ENCODE data around the gene CSH2.
"Not testable (repeated sequence)": the region's sequence is repeated elsewhere in the genome, so short reads cannot be mapped to it uniquely, and the experiment has no call there.

The CSH2 gene

DNA sequence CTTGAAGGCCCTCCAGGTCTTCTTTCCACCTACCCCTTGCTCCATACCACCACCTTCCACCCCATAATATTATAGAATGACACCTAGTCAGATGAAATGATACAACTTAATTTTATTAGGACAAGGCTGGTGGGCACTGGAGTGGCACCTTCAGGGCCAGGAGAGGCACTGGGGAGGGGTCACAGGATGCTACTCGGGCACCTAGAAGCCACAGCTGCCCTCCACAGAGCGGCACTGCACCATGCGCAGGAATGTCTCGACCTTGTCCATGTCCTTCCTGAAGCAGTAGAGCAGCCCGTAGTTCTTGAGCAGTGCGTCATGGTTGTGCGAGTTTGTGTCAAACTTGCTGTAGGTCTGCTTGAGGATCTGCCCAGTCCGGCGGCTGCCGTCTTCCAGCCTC lies 21.3 kb upstream of the CSH2 start:
- DNase-seq = not testable (repeated sequence)

DNA sequence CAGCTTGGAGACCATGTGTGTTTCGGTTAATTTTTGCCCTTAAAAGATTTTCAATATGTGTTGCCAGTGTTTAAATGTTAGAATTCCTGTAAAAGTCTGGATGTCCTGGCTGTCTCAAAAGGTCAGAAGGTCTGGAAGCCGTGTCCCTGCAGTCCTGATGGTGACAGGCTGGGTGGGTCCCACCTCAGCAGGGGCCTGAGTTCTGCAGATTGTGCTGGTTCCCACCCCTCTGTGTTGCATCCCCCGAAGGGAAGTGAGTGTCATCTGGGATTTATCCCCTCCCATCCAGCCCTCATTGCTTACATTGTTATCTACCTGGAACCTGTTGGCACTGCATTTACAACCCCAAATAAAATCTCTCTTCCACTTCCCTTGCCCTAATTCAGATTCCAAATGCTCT lies 20.5 kb upstream of the CSH2 start:
- not testable (repeated sequence) for DNase-seq

DNA sequence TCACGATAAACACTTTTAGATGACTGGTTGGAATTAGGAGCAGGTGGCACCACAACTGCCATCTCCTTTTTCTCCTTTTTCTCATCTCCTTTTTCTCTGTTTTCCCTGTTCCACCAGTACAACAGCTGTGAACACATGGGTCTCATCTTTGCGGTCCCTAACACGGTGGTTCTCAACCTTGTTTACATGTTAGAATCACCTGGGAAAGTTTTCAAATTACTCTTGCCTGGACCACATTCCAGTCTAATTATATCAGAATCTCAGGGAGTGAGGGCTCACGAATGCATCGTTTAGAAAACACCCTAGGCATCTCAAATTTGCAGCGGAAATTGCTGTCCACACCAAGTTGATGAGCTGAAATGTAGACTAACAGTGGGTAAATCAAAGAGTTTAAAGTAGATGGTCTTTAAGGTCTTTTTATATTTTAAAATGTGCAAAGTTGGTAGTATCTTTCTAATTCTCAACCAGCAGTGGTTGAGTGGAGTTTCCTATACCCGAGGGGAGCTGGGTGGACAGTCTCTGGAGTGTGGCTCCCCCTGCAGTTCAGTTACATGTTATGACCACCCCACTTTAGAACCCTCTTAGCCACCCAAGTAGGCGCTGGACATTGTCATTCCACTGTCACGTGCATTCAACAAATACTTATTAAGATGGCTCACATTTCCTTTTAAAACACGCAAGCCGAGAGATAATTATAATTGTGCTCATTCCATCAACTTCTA lies 19.0 kb upstream of the CSH2 start:
- DNase-seq = not testable (repeated sequence)

DNA sequence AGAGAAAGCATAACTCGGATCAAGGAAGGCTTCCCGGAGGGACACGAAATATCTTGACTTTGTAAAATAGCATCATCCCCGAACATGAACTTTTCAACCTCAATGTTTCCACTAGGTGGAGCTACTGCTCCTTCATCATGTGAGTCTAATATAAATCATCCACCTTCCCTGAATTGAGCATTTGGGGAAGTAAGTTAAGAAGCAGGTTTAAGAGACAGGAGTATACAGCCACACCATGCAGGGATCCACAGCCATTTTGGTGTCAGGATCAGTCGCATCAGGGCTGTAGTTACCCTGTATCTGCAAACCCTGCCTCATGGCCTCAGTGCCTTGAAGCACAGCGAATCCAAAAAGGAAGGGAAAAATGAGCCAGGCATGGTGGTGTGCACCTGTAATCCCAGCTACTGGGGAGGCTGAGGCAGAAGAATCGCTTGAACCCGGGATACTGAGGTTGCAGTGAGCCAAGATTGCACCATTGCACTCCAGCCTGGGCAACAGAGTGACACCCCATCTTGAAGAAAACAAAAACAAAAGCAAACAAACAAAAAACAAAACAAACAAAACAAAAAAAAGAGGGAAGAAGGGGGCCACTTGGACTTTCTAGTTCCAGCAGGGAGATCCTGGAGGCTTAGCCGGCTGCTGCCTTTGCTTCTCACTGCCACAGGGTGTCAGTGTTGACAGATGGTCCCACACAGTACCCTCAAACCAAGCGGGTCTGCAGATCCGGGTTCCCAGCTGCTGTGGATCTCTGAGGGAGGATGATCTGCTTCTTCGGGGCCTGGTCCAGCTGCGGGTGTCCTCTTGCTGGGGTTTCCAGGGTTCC lies 15.8 kb upstream of the CSH2 start:
- DNase-seq = peak; percentile 78

DNA sequence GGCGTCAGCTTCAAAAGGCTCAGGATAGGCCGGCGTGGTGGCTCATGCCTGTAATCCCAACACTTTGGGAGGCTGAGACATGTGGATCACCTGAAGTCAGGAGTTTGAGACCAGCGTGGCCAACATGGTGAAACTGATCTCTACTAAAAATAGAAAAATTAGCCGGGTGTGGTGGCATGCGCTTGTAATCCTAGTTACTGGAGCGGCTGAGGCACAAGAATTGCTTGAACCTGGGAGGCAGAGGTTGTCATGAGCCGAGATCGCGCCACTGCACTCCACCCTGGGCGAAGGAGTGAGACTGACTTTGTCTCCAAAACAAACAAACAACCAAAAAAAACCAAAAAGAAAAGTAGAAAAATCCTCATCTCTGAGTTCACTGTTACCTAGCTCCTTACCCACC lies 11.6 kb upstream of the CSH2 start:
- not testable (repeated sequence) for DNase-seq

DNA sequence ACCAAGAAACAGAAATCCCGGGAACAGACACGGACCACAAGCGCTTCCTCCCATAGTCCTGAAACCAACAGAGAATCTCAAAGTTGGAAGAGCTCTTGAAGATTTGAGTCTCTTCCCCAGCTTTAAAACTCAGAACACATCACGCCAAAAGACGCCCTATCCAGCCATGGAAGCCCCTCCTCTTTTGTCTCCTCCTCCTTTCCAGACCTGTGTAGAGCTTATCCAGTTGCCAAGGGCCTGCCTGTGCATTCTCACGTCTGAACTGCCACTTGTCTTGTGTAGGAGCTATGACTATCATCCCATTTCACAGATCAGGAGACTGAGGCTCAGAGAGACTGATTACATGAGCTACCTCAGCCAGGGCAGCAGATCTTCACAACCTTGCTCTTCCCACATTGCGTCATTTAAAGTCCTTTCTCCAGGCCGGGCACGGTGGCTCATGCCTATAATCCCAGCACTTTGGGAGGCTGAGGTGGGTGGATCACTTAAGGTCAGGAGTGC lies 9.2 kb upstream of the CSH2 start:
- not testable (repeated sequence) for DNase-seq

DNA sequence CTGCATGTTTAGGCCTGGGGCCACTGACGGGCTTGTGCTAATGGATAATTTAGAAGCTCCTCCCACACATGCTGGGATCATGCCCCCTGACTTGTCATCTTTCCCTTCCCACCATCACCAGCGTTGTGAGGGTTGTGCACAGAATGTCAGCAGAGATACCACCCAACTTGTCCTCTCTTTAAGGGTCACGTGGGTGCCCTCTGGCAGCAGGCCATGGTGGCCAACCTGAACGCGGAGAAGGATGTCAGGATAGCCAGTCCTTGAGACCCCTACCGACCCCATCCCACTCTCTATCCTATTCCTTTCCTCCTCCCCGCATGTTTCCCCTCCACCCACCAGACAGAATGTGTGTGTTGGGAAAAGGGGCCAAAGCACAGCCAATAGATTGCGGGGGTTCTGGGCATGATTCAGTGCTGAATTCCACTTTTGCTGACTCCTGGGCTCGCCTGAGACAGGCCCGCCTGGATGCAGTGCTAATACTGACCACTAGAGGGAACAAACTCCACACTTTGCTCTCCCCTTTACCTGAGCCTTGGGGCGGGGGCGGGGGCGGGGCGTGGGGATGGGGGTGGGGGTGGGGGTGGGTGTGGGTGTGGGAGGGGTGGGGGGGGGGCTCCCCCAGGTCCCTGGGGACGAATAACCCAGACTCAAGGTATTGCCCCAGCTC lies 8.6 kb upstream of the CSH2 start, which contains the start of gene GH2:
Gene GH2 (minus strand): TSS at position 10 of the 667 bp plus-strand sequence. CDS start 143 bp downstream, outside the sequence.
- peak; percentile 64 for DNase-seq

DNA sequence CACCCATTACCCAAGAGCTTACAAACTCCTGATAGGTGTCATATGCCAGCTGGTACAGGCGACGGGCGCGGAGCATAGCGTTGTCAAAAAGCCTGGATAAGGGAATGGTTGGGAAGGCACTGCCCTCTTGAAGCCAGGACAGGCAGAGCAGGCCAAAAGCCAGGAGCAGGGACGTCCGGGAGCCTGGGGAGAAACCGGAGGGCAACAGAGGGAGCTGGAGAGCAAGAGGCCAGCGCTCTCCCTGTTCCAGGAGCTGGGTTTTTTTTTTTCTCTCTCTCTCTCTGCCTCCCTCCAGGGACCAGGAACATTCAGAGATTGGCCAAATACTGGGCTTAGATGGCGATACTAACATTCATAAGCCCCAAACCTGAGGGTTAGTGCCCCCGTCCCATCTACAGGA lies 7.9 kb upstream of the CSH2 start:
- not testable (repeated sequence) for DNase-seq

DNA sequence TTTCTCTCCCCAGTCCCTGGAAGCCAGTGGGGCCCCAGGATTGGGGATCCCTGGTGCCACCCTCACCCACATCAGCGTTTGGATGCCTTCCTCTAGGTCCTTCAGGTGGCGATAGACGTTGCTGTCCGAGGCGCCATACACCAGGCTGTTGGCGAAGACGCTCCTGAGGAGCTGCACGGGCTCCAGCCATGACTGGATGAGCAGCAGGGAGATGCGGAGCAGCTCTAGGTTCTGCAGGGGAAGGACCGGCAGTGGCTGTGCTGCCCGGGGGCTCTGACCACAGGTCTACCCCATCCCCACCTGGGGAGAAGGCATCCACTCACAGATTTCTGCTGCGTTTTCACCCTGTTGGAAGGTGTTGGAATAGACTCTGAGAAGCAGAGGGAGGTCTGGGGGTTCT lies 7.2 kb upstream of the CSH2 start:
- DNase-seq = no peak

DNA sequence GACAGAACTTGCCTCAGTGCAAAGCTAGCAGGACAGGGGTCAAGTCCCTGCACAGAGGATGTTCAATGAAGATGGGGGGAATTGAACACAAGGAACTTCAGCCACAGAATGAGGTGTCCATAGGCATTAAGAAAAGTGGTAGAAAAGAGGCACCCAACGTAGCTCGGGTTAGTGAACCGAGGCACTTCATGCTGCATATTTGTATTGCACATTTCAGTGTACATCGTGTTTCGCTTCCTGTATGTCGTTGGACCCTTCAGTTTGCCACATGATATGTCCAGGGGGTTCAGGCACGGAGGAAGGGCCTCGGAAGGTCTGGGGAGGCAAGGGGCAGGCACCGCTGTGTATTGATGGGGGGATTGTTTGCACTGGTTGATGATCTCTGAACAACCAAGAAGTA lies 4.9 kb upstream of the CSH2 start:
- not testable (repeated sequence) for DNase-seq

DNA sequence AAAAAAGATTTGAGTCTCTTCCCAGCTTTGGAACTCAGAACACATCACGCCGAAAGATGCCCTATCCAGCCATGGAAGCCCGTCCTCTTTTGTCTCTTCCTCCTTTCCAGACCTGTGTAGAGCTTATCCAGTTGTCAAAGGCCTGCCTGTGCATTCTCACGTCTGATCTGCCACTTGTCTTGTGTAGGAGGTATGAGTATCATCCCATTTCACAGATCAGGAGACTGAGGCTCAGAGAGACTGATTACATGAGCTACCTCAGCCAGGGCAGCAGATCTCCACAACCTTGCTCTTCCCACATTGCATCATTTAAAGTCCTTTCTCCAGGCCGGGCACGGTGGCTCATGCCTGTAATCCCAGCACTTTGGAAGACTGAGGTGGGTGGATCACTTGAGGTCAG lies 1.2 kb upstream of the CSH2 start:
- DNase-seq = not testable (repeated sequence)

DNA sequence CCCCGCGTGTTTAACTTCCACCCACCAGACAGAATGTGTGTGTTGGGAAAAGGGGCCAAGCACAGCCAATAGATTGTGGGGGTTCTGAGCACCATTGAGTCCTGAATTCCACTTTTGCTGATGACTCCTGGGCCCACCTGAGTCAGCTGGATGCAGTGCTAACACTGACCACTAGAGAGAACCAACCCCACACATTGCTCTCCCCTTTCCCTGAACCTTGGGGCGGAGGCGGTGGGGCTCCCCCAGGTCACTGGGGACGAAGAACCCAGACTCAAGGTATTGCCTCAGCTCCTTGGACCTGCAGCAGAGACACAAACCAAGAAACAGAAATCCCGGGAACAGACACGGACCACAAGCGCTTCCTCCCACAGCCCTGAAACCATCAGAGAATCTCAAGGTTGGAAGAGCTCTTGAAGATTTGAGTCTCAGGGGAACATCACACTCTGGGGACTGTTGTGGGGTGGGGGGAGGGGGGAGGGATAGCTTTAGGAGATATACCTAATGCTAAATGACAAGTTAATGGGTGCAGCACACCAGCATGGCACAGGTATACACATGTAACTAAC lies 667 bp upstream of the CSH2 start:
- DNase-seq = not testable (repeated sequence)

DNA sequence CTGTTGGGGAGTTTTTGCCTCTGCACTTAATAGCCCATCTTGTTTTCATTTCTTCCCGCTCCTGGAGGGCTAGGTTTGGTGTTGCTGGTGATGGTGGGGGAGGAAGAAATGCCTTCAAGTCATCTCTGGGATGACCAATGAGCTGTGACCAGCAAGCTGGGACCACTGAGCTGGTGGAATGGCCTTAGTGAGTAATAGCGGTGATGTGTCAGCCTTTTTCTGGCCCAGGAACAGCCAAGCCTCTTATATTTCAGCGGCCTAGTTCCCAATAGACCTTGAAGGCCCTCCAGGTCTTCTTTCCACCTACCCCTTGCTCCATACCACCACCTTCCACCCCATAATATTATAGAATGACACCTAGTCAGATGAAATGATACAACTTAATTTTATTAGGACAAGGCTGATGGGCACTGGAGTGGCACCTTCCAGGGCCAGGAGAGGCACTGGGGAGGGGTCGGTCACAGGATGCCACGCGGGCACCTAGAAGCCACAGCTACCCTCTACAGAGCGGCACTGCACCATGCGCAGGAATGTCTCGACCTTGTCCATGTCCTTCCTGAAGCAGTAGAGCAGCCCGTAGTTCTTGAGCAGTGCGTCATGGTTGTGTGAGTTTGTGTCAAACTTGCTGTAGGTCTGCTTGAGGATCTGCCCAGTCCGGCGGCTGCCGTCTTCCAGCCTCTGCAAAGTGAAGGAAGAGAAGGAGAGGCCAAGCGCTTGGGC lies 1.7 kb downstream of the CSH2 start:
- not testable (repeated sequence) for DNase-seq

DNA sequence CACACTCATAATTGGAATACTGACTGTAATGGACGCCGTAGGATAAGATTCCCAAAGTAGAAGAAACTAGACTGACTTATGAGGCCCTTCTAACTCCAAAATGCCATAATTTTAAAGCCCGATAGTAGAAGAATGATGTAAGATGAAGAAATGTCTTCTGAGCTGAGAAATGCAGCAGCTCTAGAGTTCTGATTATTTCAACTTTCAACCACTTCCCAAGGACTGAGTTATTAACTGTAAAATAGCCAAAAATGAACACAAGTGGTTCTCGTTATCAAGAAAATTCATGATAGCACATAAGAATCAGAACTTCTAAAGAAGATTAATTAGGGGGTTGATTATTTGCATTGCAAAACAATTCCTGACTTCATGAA lies 3.2 kb downstream of the CSH2 start:
- peak; percentile 19 for DNase-seq

DNA sequence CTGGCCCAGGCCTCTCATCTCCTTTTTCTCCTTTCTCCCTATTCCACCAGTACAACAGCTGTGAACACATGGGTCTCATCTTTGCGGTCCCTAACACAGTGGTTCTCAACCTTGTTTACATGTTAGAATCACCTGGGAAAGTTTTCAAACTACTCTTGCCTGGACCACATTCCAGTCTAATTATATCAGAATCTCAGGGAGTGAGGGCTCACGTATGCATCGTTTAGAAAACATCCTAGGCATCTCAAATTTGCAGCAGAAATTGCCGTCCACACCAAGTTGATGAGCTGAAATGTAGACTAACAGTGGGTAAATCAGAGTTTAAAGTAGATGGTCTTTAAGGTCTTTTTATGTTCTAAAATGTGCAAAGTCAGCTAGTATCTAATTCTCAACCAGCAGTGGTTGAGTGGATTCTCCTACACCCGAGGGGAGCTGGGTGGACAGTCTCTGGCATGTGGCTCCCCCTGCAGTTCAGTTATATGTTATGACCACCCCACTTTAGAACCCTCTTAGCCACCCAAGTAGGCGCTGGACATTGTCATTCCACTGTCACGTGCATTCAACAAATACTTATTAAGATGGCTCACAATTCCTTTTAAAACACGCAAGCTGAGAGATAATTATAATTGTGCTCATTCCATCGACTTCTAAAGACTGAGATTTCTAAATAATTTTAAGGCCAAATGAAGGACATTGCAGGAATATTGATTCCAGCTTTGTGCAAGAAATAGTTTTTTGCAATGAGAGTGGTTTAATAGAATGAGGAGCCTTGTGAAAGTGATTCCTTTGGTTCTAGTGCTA lies 3.8 kb downstream of the CSH2 start:
- DNase-seq = peak; percentile 6

DNA sequence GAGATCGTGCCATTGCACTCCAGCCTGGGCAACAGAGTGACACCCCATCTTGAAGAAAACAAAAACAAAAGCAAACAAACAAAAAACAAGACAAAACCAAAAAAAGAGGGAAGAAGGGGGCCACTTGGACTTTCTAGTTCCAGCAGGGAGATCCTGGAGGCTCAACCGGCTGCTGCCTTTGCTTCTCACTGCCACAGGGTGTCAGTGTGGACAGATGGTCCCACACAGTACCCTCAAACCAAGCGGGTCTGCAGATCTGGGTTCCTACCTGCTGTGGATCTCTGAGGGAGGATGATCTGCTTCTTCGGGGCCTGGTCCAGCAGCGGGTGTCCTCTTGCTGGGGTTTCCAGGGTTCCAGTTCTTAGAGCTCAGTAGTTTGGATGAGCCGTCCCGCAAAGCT lies 6.9 kb downstream of the CSH2 start:
- not testable (repeated sequence) for DNase-seq

DNA sequence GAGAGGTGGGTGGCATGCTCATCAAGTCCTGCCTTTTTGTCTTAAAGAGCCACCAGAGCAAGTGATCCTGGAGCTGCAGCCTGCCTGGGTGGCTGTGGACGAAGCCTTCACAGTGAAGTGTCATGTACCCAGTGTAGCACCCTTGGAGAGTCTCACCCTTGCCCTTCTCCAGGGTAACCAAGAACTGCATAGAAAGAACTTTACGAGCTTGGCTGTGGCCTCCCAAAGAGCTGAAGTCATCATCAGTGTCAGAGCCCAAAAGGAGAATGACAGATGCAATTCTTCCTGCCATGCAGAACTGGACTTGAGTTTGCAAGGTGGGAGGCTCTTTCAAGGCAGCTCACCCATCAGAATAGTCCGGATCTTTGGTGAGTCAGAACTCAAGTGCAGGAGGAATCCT lies 14.2 kb downstream of the CSH2 start:
- DNase-seq = no peak

DNA sequence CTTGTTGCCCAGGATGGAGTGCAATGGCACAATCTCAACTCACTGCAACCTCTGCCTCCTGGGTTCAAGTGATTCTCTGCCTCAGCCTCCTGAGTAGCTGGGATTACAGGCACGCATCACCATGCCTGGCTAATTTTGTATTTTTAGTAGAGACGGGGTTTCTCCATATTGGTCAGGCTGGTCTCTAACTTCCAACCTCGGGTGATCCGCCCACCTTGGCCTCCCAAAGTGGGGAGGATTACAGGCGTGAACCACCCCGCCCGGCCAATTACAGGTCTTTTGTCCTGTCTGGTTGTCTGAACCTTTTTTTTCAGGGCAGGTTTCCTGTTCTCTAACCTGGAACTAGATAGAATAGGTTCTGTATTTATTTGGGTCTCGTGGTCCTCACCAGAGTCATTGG lies 17.1 kb downstream of the CSH2 start:
- not testable (repeated sequence) for DNase-seq

DNA sequence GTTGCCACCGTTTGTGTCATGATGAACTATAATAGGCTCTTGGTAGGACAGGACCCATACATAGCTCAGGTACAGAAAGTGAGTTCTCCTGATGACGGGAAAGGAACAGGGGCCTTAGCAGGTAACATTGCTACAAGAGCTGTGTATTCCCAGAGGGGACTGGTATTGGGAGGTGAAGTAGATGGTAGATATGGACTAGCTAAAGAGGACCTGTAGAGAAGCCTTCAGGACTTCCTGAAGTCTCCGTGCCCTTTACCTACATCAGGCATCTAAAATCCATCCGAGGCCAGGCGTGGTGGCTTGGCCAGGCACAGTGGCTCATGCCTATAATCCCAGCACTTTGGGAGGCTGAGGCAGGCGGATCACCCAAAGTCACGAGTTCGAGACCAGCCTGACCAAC lies 18.3 kb downstream of the CSH2 start:
- DNase-seq = no peak

DNA sequence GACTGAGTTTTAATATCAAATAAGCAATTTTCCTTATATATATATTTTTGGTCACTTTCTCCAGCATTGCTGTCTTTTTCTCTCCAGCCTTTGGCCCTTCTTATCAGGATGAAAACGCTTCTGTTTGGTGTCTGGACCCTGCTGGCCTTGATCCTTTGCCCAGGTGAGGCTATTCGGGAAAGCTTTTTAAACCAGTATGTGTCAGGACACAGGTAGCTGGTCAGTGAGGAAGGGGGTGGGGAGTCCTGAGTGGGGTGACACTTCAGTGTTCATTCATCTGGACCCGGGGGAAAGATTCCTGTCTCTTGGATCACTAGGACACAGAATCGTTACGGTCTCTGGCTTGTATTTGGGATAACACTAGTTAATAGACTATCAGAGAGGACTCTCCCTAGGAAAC lies 18.8 kb downstream of the CSH2 start:
- DNase-seq = no peak

DNA sequence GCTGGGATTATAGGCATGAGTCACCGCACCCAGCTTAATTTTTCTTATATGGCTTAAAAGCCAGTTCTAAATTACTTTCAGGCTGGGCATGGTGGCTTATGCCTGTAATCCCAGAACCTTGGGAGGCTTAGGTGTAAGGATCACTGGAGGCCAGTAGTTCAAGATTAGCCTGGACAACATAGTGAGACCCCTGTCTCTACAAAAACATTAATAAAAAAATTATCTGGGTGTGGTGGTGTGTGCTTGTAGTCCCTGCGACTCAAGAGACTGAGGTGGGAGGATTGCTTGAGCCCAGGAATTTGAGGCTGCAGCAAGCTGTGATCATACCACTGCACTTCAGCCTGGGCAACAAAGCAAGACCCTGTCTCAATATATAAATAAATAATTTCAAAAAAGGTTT lies 20.2 kb downstream of the CSH2 start:
- DNase-seq = no peak

DNA sequence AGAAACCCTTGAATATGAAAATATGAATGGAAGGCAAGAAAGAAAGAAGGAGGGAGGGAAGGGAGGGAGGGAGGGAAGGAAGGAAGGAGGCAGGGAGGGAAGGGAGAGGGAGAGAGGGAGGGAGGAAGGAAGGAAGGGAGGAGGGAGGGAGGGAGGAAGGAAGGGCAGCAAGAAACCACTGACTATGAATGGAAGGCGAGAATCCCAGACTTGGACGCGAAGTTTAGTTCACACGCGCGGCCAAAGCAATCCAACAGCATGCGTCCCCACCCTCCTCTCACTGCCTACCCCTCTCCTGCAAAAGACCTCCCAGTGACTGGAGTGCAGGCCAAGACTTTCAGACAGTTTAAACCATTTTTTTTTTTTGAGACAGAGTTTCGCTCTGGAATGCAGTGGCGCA lies 23.1 kb downstream of the CSH2 start:
- DNase-seq = no peak
